Liver (tissue), 9 donors: ENCODE data around the gene SLC1A5. TPM values are rescaled to one million over a fixed set of nuclear protein-coding genes. Genes with fewer than 3 reads are reported as not detected.

Experiments used
- DNase-seq: peaks from one replicate; pipeline ENCODE4 v3.0.0-alpha.2; 2017; ENCODE audit warnings: low spot score
- H3K27ac ChIP-seq, 2 donors: one replicate each; pipeline ENCODE4 v1.7.0; 2013; ENCODE audit warnings: inconsistent platforms in 2 of 2, low read length in 2 of 2, control low read depth in 1 of 2, low read depth in 1 of 2, mild to moderate bottlenecking in 1 of 2
- H3K27me3 ChIP-seq, 4 donors: one replicate each; pipeline versions ENCODE4 v1.6.1 to v1.7.0; 2013; ENCODE audit warnings: low read length in 3 of 4, inconsistent platforms in 1 of 4, mild to moderate bottlenecking in 1 of 4, moderate library complexity in 1 of 4; ENCODE audit not compliant: control insufficient read depth in 4 of 4, insufficient read depth in 4 of 4
- H3K36me3 ChIP-seq, 4 donors: one replicate each; pipeline versions ENCODE4 v1.6.1 to v1.7.0; 2013; ENCODE audit warnings: low read length in 3 of 4, mild to moderate bottlenecking in 3 of 4, low read depth in 1 of 4, moderate library complexity in 1 of 4; ENCODE audit not compliant: control insufficient read depth in 4 of 4, insufficient read depth in 3 of 4
- H3K4me1 ChIP-seq, 4 donors: one replicate each; pipeline versions ENCODE4 v1.6.1 to v1.7.0; 2013; ENCODE audit warnings: low read length in 3 of 4, mild to moderate bottlenecking in 3 of 4, moderate library complexity in 1 of 4; ENCODE audit not compliant: control insufficient read depth in 4 of 4, insufficient read depth in 4 of 4
- H3K4me3 ChIP-seq, 3 donors: one replicate each; pipeline versions ENCODE4 v1.6.1 to v1.7.0; 2013; ENCODE audit warnings: low read length in 3 of 3, control low read depth in 1 of 3, low read depth in 1 of 3, mild to moderate bottlenecking in 1 of 3
- H3K9ac ChIP-seq, 2 donors: one replicate each; pipeline ENCODE4 v1.7.0; 2013; ENCODE audit warnings: low read length in 2 of 2, mild to moderate bottlenecking in 2 of 2, moderate library complexity in 2 of 2, control low read depth in 1 of 2, low read depth in 1 of 2
- H3K9me3 ChIP-seq, 4 donors: one replicate each; pipeline versions ENCODE4 v1.6.1 to v1.7.0; 2013; ENCODE audit warnings: low read length in 3 of 4; ENCODE audit not compliant: control insufficient read depth in 4 of 4
- EGR1 ChIP-seq, 2 donors: IDR thresholded peaks; 2 replicates each; pipeline ENCODE4 v1.6.1; 2016 to 2018; ENCODE audit warnings: antibody characterized with exemption in 2 of 2, low read depth in 2 of 2
- FOXA1 ChIP-seq: IDR thresholded peaks from 2 replicates; pipeline ENCODE4 v1.6.1; 2016; ENCODE audit warnings: antibody characterized with exemption
- FOXA2 ChIP-seq: IDR thresholded peaks from 2 replicates; pipeline ENCODE4 v1.6.1; 2016; ENCODE audit warnings: antibody characterized with exemption
- GABPA ChIP-seq, 2 donors: IDR thresholded peaks in 1 of 2; conservative IDR thresholded peaks in 1 of 2; 2 replicates each; pipeline ENCODE4 v1.6.1; 2016; ENCODE audit warnings: antibody characterized with exemption in 2 of 2, mild to moderate bottlenecking in 1 of 2, moderate library complexity in 1 of 2
- JUND ChIP-seq, 2 donors: IDR thresholded peaks; 2 replicates each; pipeline ENCODE4 v1.6.1; 2016; ENCODE audit warnings: antibody characterized with exemption in 2 of 2
- NR2F2 ChIP-seq: IDR thresholded peaks from 2 replicates; pipeline ENCODE4 v1.6.1; 2016; ENCODE audit warnings: antibody characterized with exemption
- RAD21 ChIP-seq, 2 donors: IDR thresholded peaks; 2 replicates each; pipeline ENCODE4 v1.6.1; 2016; ENCODE audit warnings: antibody characterized with exemption in 2 of 2, mild to moderate bottlenecking in 2 of 2
- REST ChIP-seq: IDR thresholded peaks from 2 replicates; pipeline ENCODE4 v1.6.1; 2016; ENCODE audit warnings: antibody characterized with exemption, mild to moderate bottlenecking
- RXRA ChIP-seq, 2 donors: IDR thresholded peaks; 2 replicates each; pipeline ENCODE4 v1.6.1; 2017 to 2018; ENCODE audit warnings: antibody characterized with exemption in 2 of 2, mild to moderate bottlenecking in 1 of 2
- SP1 ChIP-seq: IDR thresholded peaks from 2 replicates; pipeline ENCODE4 v1.6.1; 2018; ENCODE audit warnings: antibody characterized with exemption, mild to moderate bottlenecking
- TAF1 ChIP-seq: conservative IDR thresholded peaks from 2 replicates; pipeline ENCODE4 v1.6.1; 2016; ENCODE audit warnings: antibody characterized with exemption, mild to moderate bottlenecking
- YY1 ChIP-seq: IDR thresholded peaks from 2 replicates; pipeline ENCODE4 v1.6.1; 2016; ENCODE audit warnings: antibody characterized with exemption, mild to moderate bottlenecking
- WGBS: extraction: QIAGEN DNeasy Blood & Tissue Kit; methylation state at CpG from one replicate; pipeline ENCODE4 v1.1.7; 2013; 5-methylcytosine and 5-hydroxymethylcytosine counted together
- polyA plus RNA-seq, 2 donors: library from polyadenylated mRNA; stranded (reverse) in 1 of 2; unstranded in 1 of 2; fragments of 200-250 nt in 1 of 2; fragments of >200 nt in 1 of 2; fragmentation: Nextera tagmentation in 1 of 2; extraction: Ambion mirVana in 1 of 2; gene quantifications; one replicate each; pipeline versions ENCODE4 v1.2.1 to v1.2.3, GENCODE V29; 2013 to 2015
- total RNA-seq, 2 donors: library from RNA; depleted of rRNA; stranded (reverse); fragments of >200 nt; gene quantifications; one replicate each; pipeline ENCODE4 v1.2.3, GENCODE V29; 2014
- TF ChIP-seq, protein P1 (sequence below): IDR thresholded peaks from 2 replicates; pipeline ENCODE4 v1.6.1; 2016; ENCODE audit warnings: antibody characterized with exemption
- TF ChIP-seq, protein P2 (sequence below): fragments of 150-350 bp; IDR thresholded peaks from 2 replicates; pipeline ENCODE4 v1.5.1; 2017; ENCODE audit warnings: improper control_type of control experiment, low read depth, low read length; ENCODE audit not compliant: missing input control
- TF ChIP-seq, protein P3 (sequence below): IDR thresholded peaks from 2 replicates; pipeline ENCODE4 v1.6.1; 2016; ENCODE audit warnings: antibody characterized with exemption
- TF ChIP-seq, protein P4 (sequence below): IDR thresholded peaks from 2 replicates; pipeline ENCODE4 v1.6.1; 2016; ENCODE audit warnings: antibody characterized with exemption
- donor health status: healthy.
- donor health status: healthy.
- donor health status: healthy.
- donor health status: healthy.
- donor health status: healthy.

SLC1A5 gene
- total and polyA plus RNA-seq, 4 donors, result 1.5 to 90.8 (median 6.1) TPM

DNA sequence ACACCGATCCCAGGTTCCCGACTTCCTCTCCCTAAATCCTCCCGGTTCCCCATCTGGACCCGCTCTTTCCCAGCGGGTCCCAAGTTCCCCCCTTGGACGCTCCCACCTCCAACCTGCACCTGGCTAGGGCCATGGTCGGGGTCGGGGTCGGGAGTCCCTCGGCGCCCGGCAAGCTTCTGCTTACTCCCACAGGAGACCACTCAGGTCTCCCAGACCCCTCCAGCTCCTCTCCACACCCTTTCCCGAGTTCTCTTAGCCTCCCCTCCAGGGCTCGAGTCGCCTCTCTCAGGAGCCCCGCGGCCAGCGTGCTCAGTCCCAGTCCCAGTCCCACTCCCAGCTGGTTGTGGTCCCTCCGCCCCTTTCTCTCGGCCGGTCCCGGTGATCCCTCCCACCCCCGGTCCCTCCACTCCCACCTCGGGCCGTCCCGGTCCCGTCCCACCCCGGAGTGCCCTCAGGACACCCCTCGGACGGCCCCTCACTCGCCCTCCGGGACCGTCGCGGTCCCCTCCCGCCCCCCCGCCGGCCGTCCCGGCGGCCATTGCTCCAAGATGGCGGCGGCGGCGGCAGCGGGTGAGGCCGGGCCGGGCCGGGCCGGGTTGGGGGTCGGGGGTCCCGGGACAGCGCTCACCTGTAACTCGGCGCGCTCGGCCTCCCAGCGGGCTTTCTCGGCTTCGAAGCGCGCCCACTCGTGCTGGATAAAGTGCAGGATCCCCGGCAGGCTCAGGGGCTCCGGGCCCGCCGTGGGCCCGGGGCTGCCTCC lies 42.7 kb downstream of the SLC1A5 start, which contains the start of gene FKRP:
FKRP (plus strand) TSS at position 537 of the 760 bp plus-strand sequence. CDS start 9,394 bp downstream, outside the sequence.
- Histone ChIP-seq H3K4me3 (peak within 1 kb of the TSS; percentile 92 to 96 (median 95)), H3K9me3 (no peaks in the 10 kb centered on the region), H3K4me1 (peaks cover 10 to 34% (median 18%) of the 10 kb centered on the region in 4 donors), H3K27me3 (no peaks in the 10 kb centered on the region), H3K27ac (peak within 1 kb of the TSS; percentile 66 to 73), H3K9ac (peak within 1 kb of the TSS; percentile 41 to 82), H3K36me3 (peaks cover 0 to 2% (median under 1%) of the 10 kb centered on the region in 4 donors)
- under 1% methylated on average over 68 of the region's 68 CpGs for WGBS
- TF ChIP-seq, protein P1, sequence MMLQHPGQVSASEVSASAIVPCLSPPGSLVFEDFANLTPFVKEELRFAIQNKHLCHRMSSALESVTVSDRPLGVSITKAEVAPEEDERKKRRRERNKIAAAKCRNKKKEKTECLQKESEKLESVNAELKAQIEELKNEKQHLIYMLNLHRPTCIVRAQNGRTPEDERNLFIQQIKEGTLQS, result no peak
- TF ChIP-seq, protein P2, sequence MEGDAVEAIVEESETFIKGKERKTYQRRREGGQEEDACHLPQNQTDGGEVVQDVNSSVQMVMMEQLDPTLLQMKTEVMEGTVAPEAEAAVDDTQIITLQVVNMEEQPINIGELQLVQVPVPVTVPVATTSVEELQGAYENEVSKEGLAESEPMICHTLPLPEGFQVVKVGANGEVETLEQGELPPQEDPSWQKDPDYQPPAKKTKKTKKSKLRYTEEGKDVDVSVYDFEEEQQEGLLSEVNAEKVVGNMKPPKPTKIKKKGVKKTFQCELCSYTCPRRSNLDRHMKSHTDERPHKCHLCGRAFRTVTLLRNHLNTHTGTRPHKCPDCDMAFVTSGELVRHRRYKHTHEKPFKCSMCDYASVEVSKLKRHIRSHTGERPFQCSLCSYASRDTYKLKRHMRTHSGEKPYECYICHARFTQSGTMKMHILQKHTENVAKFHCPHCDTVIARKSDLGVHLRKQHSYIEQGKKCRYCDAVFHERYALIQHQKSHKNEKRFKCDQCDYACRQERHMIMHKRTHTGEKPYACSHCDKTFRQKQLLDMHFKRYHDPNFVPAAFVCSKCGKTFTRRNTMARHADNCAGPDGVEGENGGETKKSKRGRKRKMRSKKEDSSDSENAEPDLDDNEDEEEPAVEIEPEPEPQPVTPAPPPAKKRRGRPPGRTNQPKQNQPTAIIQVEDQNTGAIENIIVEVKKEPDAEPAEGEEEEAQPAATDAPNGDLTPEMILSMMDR, result no peak
- TF ChIP-seq YY1, result peak; percentile 91
- no peak for TF ChIP-seq REST
- DNase-seq, result peak; percentile 59

DNA sequence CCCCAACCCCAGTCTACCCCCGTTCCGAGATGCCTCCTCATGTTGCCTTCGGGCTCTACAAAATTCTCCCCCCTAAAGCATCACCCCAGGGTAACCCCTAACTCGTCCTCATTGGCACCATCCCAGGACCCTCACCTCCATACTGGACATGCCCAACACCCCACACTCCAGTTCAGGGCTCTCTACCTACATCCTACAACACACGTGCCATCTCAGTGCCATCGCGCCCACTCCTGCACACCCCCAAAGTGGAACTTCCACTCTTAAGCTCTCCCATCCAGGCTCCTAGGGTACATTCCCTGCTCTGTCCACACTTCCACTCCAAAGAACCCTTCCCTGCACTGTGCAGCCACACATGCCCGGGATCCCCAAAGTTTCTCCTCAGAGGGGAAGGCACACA lies 43.4 kb downstream of the SLC1A5 start:
- Histone ChIP-seq H3K27ac (peak overlapping the region in 1 of 2 donors; percentile 66), H3K9me3 (no peaks in the 10 kb centered on the region), H3K9ac (peak overlapping the region; percentile 41 to 82), H3K4me3 (peak overlapping the region; percentile 92 to 96 (median 95)), H3K36me3 (peaks cover 0 to 2% (median under 1%) of the 10 kb centered on the region in 4 donors), H3K4me1 (peaks cover 10 to 31% (median 21%) of the 10 kb centered on the region in 4 donors), H3K27me3 (no peaks in the 10 kb centered on the region)
- DNase-seq, result no peak
- WGBS, result 41% methylated on average over 8 of the region's 8 CpGs
- no peak for TF ChIP-seq SP1
- TF ChIP-seq EGR1 (IDR thresholded peaks at IDR 0.05; ENCODE audit: low read depth in 2 of 2), result no peak
- TF ChIP-seq, protein P3, sequence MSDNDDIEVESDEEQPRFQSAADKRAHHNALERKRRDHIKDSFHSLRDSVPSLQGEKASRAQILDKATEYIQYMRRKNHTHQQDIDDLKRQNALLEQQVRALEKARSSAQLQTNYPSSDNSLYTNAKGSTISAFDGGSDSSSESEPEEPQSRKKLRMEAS, result no peak
- TF ChIP-seq REST, result no peak
- TF ChIP-seq GABPA (IDR thresholded peaks at IDR 0.05 in 1 of 2, conservative IDR thresholded peaks at IDR 0.05 in 1 of 2), result no peak
- no peak for TF ChIP-seq NR2F2
- no peak for TF ChIP-seq YY1
- no peak for TF ChIP-seq RAD21 (IDR thresholded peaks at IDR 0.05)
- TF ChIP-seq RXRA (IDR thresholded peaks at IDR 0.05), result no peak
- TF ChIP-seq FOXA1, result no peak
- TF ChIP-seq JUND (IDR thresholded peaks at IDR 0.05), result no peak
- TF ChIP-seq, protein P4, sequence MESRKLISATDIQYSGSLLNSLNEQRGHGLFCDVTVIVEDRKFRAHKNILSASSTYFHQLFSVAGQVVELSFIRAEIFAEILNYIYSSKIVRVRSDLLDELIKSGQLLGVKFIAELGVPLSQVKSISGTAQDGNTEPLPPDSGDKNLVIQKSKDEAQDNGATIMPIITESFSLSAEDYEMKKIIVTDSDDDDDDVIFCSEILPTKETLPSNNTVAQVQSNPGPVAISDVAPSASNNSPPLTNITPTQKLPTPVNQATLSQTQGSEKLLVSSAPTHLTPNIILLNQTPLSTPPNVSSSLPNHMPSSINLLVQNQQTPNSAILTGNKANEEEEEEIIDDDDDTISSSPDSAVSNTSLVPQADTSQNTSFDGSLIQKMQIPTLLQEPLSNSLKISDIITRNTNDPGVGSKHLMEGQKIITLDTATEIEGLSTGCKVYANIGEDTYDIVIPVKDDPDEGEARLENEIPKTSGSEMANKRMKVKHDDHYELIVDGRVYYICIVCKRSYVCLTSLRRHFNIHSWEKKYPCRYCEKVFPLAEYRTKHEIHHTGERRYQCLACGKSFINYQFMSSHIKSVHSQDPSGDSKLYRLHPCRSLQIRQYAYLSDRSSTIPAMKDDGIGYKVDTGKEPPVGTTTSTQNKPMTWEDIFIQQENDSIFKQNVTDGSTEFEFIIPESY, result no peak
- TF ChIP-seq FOXA2, result no peak
- TF ChIP-seq, protein P2, result no peak
- no peak for TF ChIP-seq TAF1
